Endothelial cell (in vitro differentiated cells): Measurements from ENCODE around the gene PPT1. TPM values are rescaled to one million over a fixed set of nuclear protein-coding genes. Genes with fewer than 3 reads are reported as not detected.

Source experiments
- DNase-seq: peaks from one replicate; pipeline ENCODE4 v3.0.0; 2021; ENCODE audit warnings: low spot score
- H3K27ac Mint-ChIP-seq: one replicate; pipeline ENCODE4 v1.8.0; 2021; ENCODE audit warnings: mixed read lengths, inconsistent platforms; ENCODE audit not compliant: unreplicated experiment
- H3K27me3 Mint-ChIP-seq: one replicate; pipeline ENCODE4 v1.8.0; 2021; ENCODE audit warnings: mild to moderate bottlenecking, moderate library complexity, mixed read lengths, inconsistent platforms; ENCODE audit not compliant: unreplicated experiment
- H3K36me3 Mint-ChIP-seq: one replicate; pipeline ENCODE4 v1.8.0; 2021; ENCODE audit warnings: mild to moderate bottlenecking, low read depth, mixed read lengths, inconsistent platforms; ENCODE audit not compliant: unreplicated experiment
- H3K4me1 Mint-ChIP-seq: one replicate; pipeline ENCODE4 v1.8.0; 2021; ENCODE audit warnings: mild to moderate bottlenecking, mixed read lengths, inconsistent platforms; ENCODE audit not compliant: unreplicated experiment
- H3K4me3 Mint-ChIP-seq: one replicate; pipeline ENCODE4 v1.8.0; 2021; ENCODE audit warnings: mild to moderate bottlenecking, mixed read lengths, inconsistent platforms; ENCODE audit not compliant: unreplicated experiment
- H3K9me3 Mint-ChIP-seq: one replicate; pipeline ENCODE4 v1.8.0; 2021; ENCODE audit warnings: mixed read lengths, inconsistent platforms; ENCODE audit not compliant: unreplicated experiment
- total RNA-seq: library from RNA; stranded (reverse); fragmentation: NEBNext Ultra II Directional; extraction: Animal tissue kit (Norgen Biotek cat#: 25700); gene quantifications from one replicate; pipeline ENCODE4 v1.2.1, GENCODE V29; 2021; ENCODE audit not compliant: unreplicated experiment
- TF ChIP-seq, protein P1 (sequence below): fragments of 200-600 bp; sonication (generic); IDR thresholded peaks from one replicate; pipeline ENCODE4 v1.5.0; 2021; ENCODE audit warnings: antibody characterized with exemption; ENCODE audit not compliant: unreplicated experiment

PPT1 gene
- total RNA-seq, 1 donor from 2014 or later, result 52.7 TPM

- TF ChIP-seq, protein P1, sequence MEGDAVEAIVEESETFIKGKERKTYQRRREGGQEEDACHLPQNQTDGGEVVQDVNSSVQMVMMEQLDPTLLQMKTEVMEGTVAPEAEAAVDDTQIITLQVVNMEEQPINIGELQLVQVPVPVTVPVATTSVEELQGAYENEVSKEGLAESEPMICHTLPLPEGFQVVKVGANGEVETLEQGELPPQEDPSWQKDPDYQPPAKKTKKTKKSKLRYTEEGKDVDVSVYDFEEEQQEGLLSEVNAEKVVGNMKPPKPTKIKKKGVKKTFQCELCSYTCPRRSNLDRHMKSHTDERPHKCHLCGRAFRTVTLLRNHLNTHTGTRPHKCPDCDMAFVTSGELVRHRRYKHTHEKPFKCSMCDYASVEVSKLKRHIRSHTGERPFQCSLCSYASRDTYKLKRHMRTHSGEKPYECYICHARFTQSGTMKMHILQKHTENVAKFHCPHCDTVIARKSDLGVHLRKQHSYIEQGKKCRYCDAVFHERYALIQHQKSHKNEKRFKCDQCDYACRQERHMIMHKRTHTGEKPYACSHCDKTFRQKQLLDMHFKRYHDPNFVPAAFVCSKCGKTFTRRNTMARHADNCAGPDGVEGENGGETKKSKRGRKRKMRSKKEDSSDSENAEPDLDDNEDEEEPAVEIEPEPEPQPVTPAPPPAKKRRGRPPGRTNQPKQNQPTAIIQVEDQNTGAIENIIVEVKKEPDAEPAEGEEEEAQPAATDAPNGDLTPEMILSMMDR, result no peak
- no peaks in the 10 kb centered on the region for H3K4me1 Mint-ChIP-seq
- no peaks in the 10 kb centered on the region for H3K36me3 Mint-ChIP-seq
- no peaks in the 10 kb centered on the region for H3K27me3 Mint-ChIP-seq
- H3K9me3 Mint-ChIP-seq, result no peaks in the 10 kb centered on the region
- no peak overlapping the region for H3K4me3 Mint-ChIP-seq
- DNase-seq, result no peak
- H3K27ac Mint-ChIP-seq, result no peak overlapping the region
Measured at GRCh38 chr1:40102896-40103295, 5.8 kb upstream of the PPT1 start.

GRCh38 chr1:40102038-40102437 is 5.0 kb upstream of the PPT1 start:
- no peaks in the 10 kb centered on the region for H3K36me3 Mint-ChIP-seq
- no peak overlapping the region for H3K27ac Mint-ChIP-seq
- H3K4me3 Mint-ChIP-seq, result no peak overlapping the region
- H3K4me1 Mint-ChIP-seq, result peaks cover 4% of the 10 kb centered on the region
- TF ChIP-seq, protein P1, result no peak
- DNase-seq, result no peak
- no peaks in the 10 kb centered on the region for H3K27me3 Mint-ChIP-seq
- H3K9me3 Mint-ChIP-seq, result no peaks in the 10 kb centered on the region

DNA sequence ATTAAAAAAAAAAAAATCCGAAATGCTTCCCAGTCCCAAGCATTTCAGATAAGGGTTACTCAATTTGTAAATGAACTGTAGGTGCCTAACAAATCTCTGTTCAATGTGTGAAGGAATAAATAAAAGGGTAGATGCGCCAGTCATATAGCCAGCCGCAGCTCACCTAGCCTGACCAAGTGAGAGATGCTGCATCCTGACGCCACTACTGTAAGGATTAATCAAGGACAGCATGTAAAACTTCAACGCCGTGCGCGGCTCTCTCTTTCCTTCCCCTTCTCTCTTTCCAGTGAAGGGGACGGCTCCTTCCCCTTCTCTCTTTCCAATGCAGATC is 441 bp downstream of the PPT1 start:
- TF ChIP-seq, protein P1, result no peak
- Mint-ChIP-seq H3K9me3 (no peaks in the 10 kb centered on the region), H3K27ac (peak overlapping the region; percentile 8), H3K4me1 (peaks cover 9% of the 10 kb centered on the region), H3K36me3 (no peaks in the 10 kb centered on the region), H3K27me3 (peaks cover 2% of the 10 kb centered on the region), H3K4me3 (peak overlapping the region; percentile 91)
- no peak for DNase-seq

DNA sequence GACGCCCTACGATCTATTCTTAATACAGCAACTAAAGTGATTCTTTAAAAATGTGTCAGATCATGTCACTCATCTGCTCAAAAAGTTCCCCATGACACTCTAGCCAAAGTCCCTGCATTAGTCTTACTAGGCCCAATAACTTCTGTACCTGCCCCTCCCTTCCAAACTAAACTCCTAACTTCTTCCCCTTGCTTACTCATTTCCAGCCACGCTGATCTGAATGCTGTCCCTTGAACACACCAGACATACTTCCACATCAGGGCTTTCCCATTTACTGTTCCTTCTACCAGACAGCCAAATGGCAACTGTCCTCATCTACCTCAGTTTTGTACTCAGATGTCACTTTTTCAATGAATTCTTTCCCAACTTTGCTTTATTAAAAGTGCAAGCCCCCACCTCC is 1.2 kb downstream of the PPT1 start:
- H3K4me3 Mint-ChIP-seq, result no peak overlapping the region
- no peaks in the 10 kb centered on the region for H3K9me3 Mint-ChIP-seq
- no peak for DNase-seq
- no peak overlapping the region for H3K27ac Mint-ChIP-seq
- peaks cover 9% of the 10 kb centered on the region for H3K4me1 Mint-ChIP-seq
- H3K27me3 Mint-ChIP-seq, result peaks cover 2% of the 10 kb centered on the region
- no peaks in the 10 kb centered on the region for H3K36me3 Mint-ChIP-seq
- TF ChIP-seq, protein P1, result no peak

DNA sequence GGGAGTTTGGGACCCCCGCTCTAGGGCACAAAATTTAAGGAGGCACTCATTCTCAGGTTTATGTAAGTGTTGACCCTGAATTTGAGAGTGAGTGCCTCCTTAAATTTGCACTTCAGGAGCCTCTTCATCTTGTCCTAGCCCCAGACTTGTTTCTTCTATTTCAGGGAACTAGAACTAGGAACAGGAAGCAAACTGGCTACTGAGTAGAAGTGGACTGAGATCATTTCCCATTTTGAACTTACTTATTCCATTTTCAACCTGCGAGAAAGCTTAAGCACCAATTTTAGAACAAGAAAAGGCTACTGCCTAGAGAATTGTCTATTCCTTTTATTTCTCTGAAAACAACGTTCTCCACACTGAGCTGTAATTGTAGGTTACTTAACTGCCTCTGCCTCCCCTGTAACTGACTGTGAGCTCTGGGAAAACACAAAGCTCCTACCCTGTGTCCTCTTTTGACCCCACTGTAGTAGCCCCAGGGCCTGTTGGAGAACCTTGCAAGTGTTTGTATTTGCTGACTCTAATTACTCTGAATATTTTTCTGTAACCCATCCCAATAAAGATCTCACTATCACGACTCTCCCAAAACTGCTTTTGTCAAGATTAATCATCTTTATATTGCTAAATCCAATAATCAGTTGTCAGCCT is 2.5 kb downstream of the PPT1 start:
- TF ChIP-seq, protein P1, result no peak
- DNase-seq, result no peak
- Mint-ChIP-seq H3K27me3 (peaks cover 2% of the 10 kb centered on the region), H3K9me3 (no peaks in the 10 kb centered on the region), H3K27ac (no peak overlapping the region), H3K4me3 (no peak overlapping the region), H3K4me1 (peaks cover 9% of the 10 kb centered on the region), H3K36me3 (peaks cover 2% of the 10 kb centered on the region)
